AG08395 (cell line): ENCODE data around the gene PRDM11.

Source experiments
- DNase-seq: peaks from one replicate; pipeline ENCODE4 v3.0.0; 2012; ENCODE audit warnings: mixed read lengths, low spot score

PRDM11 gene

DNA sequence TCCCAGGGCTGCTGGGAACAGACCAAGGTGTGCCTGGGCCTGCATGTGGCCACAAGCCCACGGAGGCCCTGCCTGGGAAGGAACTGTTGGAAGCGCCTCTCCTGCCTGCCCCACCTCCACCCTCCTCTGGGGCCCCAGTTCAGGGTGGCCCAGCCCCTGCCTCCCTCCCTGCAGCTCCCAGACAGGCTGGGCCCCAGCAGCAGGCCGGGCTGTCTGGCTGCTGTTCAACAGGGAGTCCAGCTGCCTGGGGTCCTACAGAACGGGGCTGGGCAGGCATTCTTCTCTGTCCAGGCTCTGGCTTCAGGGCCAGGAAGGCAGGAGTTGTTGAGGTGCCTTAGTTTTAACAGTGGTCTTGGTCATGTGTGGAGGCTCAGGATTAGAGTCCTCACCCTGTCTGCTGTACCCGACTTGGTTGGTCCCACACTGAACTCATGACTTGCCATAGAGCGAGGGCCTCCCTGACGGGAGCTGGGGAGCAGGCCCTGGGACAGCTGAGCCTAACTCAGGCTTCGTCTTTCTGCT lies 11.8 kb downstream of the PRDM11 start:
- no peak for DNase-seq

- no peak for DNase-seq
Measured at GRCh38 chr11:45158891-45159605, 12.6 kb downstream of the PRDM11 start.

DNA sequence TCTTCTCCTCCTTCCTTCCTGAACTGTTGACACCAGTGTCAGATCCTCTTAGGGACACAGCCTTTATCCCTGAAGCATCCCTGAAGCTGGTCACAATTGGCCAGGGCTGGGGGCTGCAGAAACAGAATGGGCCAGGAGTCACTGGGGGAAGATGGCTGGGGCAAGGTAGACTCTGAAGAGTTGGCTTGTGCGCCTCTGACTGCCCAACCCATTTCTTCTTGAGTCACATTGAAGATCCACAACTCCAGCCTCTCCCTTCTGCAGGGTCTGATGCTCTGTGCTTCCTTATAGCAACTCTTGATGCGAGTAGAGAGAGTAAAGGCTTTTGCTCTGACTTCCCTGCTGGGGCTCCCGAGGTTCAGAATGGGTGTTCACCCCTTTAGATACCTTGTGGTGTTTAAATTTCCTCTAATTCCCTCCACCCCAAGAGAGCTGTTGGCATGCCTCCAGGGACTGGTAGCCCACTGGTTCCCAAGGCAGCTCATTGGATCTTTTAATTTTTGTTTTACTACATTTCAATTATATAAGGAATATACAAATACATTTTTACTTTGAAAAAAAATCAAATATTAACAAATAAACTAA lies 13.4 kb downstream of the PRDM11 start:
- DNase-seq, result no peak

GRCh38 chr11:45161252-45162063 lies 15.0 kb downstream of the PRDM11 start:
- peak; percentile 29 for DNase-seq

- no peak for DNase-seq
Measured at GRCh38 chr11:45162064-45162375, 15.6 kb downstream of the PRDM11 start.

GRCh38 chr11:45162916-45163879 lies 16.8 kb downstream of the PRDM11 start:
- no peak for DNase-seq

GRCh38 chr11:45163956-45164575 lies 17.6 kb downstream of the PRDM11 start:
- DNase-seq, result peak; percentile 31

DNA sequence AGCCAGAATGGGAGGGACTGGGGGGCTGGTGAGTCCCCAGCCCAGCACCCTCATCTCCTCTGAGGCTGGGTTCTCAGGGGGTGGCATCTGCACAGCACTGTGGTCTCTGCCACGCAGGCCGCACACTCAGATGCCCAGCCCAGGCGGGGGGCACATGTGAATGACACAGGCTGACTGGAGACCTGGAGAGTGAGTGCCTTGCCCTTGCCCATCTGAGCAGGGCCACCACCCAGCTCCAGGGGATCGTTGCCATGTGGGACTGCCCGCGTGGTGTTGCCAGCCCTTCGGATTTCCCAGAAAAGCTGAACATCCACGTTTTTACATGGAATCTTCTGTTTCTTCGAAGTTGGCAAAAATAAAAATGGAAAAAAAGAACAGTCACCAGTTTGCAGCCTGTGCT lies 18.9 kb downstream of the PRDM11 start:
- no peak for DNase-seq

- no peak for DNase-seq
Measured at GRCh38 chr11:45165806-45166603, 19.6 kb downstream of the PRDM11 start.

GRCh38 chr11:45166604-45166897 lies 20.1 kb downstream of the PRDM11 start:
- DNase-seq, result no peak

GRCh38 chr11:45167283-45167682 lies 20.8 kb downstream of the PRDM11 start:
- no peak for DNase-seq

DNA sequence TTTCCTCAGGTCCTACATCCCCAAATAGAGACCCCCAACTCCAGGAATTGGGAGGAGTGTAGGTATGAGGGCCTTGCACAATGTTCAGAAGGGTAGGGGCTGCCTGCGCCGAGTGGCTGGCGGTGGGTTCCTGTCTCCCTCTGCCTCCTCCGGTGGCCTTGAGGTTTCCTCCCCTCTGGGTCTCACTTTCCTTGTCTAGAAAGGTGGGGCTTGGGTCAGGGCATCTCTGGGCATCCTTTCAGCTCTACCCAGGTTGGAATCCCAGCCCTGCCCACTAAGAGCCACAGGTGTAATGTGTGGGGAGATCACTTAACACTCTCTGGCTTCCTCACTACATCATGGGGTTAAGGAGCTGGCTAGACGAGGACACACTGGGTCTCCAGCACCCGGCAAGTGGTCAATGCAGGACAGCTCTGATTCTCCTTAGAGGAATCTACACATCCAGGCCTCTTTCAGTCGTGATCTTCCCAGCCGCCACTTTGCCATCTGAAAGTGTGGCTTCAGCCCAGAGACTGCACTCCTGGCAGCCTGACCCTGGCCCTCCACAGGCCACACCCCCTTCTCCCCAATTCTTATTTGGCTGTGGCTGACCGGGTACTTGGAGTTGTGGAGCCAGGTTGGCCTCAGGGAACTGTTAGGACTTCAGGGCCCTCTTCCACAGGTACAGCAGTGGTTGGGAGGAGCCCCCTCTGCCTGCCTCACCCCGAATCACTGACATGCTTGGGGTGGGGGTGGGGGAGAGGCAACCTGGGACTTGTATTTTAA lies 22.1 kb downstream of the PRDM11 start:
- no peak for DNase-seq

- no peak for DNase-seq
Measured at GRCh38 chr11:45169310-45170072, 23.1 kb downstream of the PRDM11 start.

DNA sequence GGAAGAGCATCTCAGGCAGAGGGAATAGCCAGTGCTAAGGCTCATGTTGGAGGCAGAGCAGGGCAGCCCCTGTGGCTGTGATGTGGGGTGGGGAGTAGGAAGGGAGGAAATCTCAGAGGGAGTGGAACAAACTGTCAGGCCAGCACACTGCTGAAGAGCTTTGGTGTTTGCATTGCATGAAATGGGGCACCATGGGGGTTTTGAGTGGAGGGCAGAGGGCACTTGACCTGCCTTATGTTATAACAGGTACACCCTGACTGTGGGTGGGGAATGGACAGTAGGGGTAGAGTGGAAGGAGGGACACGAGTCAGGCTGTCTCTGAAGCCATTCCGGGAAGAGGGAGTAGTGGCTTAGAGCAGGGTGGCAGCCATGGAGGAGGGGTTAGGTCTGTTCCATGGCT lies 24.0 kb downstream of the PRDM11 start:
- DNase-seq, result no peak

- DNase-seq, result no peak
Measured at GRCh38 chr11:45171550-45171949, 25.1 kb downstream of the PRDM11 start.

GRCh38 chr11:45173064-45173463 lies 26.6 kb downstream of the PRDM11 start:
- DNase-seq, result no peak

DNA sequence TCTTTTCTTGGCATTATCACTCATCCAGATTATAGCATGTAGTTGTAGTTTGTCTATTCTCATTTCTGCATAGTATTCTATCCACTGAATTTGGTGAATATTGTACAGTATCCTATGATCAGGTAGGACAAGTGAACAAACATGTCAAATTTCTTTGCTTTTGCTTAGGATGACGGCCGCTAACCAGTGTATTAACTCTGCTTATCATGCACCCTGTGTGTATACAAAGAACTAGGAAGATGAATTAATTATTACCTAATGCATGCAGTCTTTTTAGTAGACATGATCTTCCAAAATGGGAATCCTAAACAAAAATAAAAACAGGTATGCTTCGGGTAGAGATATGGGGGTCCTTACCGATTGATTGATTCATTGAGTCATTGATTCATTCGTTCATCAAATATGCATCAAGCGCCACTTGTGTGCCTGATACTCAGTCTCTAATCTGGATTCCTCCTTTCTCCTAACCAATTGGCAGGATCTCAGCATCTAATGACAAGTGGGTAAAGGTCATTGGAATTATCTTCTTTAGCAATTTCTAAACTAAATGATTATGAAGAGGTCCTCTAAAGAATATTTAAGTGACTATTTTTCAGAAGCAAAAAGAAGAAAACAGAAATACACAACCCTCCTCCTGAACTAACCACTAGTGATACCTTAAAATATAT lies 27.9 kb downstream of the PRDM11 start:
- DNase-seq, result no peak

GRCh38 chr11:45174963-45175362 lies 28.5 kb downstream of the PRDM11 start:
- DNase-seq, result no peak

- DNase-seq, result no peak
Measured at GRCh38 chr11:45176996-45177395, 30.6 kb downstream of the PRDM11 start.
